ENCODE results near the gene VTA1. TPM values are rescaled to one million over a fixed set of nuclear protein-coding genes. Genes with fewer than 3 reads are reported as not detected.
"Not testable (repeated sequence)": the region's sequence is repeated elsewhere in the genome, so short reads cannot be mapped to it uniquely, and the experiment has no call there.

Gene VTA1
- total and polyA plus RNA-seq, 11 donors: 14.3 to 56.6 (median 41.0) TPM

GRCh38 chr6:142153196-142153595, 6.1 kb downstream of the VTA1 start:
- intact Hi-C loops (cut with DNase I): loop anchor here in 1 of 10 donors (5.0 kb wide), 1 partner anchor 34 kb away; no protein-coding TSS in a partner anchor
- Histone ChIP-seq H3K27ac (no peak overlapping the region), H3K4me1 (peaks cover 0 to 35% (median 13%) of the 10 kb centered on the region in 12 donors), H3K9me3 (no peaks in the 10 kb centered on the region), H3K36me3 (no peaks in the 10 kb centered on the region), H3K27me3 (no peaks in the 10 kb centered on the region), H3K4me3 (no peak overlapping the region)
- 42 to 91% (median 80%) methylated on average over 2 of the region's 2 CpGs for WGBS, 4 donors
- ATAC-seq: no peak
- TF ChIP-seq, protein P1, sequence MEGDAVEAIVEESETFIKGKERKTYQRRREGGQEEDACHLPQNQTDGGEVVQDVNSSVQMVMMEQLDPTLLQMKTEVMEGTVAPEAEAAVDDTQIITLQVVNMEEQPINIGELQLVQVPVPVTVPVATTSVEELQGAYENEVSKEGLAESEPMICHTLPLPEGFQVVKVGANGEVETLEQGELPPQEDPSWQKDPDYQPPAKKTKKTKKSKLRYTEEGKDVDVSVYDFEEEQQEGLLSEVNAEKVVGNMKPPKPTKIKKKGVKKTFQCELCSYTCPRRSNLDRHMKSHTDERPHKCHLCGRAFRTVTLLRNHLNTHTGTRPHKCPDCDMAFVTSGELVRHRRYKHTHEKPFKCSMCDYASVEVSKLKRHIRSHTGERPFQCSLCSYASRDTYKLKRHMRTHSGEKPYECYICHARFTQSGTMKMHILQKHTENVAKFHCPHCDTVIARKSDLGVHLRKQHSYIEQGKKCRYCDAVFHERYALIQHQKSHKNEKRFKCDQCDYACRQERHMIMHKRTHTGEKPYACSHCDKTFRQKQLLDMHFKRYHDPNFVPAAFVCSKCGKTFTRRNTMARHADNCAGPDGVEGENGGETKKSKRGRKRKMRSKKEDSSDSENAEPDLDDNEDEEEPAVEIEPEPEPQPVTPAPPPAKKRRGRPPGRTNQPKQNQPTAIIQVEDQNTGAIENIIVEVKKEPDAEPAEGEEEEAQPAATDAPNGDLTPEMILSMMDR (IDR thresholded peaks at IDR 0.05): no peak
- no peak for TF ChIP-seq POLR2A (IDR thresholded peaks at IDR 0.05)
- DNase-seq: no peak

DNA sequence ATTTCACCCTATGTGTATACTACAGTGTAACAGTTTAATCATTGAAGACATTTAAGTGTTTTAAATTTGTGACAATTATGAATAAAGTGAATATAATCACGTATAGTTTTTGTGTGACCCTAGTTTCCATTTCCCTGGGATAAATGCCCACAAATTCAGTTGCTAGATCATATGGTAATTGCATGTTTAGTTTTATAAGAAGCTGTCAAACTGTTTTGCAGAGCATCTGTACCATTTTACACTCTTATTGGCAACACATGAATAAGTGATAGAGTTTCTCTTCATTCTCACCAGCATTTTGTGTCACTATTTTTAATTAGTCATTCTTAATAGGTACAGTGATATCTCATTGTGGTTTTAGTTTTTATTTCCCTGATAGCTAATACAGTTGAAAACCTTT, 7.3 kb downstream of the VTA1 start:
- ATAC-seq (no peak), DNase-seq (no peak)
- intact Hi-C loops (cut with DNase I): loop anchor here in 1 of 10 donors (5.0 kb wide), 1 partner anchor 33 kb away; no protein-coding TSS in a partner anchor
- no peak overlapping the region for H3K4me3 ChIP-seq
- H3K27me3 ChIP-seq: no peaks in the 10 kb centered on the region
- WGBS, 4 donors: 74 to 82% (median 81%) methylated on average over 1 of the region's 1 CpG
- no peaks in the 10 kb centered on the region for H3K36me3 ChIP-seq
- no peak for TF ChIP-seq POLR2A (IDR thresholded peaks at IDR 0.05)
- TF ChIP-seq, protein P1 (IDR thresholded peaks at IDR 0.05): no peak
- H3K4me1 ChIP-seq: peaks cover 0 to 23% (median 2%) of the 10 kb centered on the region in 12 donors
- no peaks in the 10 kb centered on the region for H3K9me3 ChIP-seq
- no peak overlapping the region for H3K27ac ChIP-seq

- WGBS, 4 donors: 61 to 90% (median 81%) methylated on average over 3 of the region's 3 CpGs
- no peaks in the 10 kb centered on the region for H3K27me3 ChIP-seq
- no peak for TF ChIP-seq POLR2A (IDR thresholded peaks at IDR 0.05)
- TF ChIP-seq, protein P1 (IDR thresholded peaks at IDR 0.05): no peak
- DNase-seq: no peak
- peaks cover 0 to 20% (median 1%) of the 10 kb centered on the region in 12 donors for H3K4me1 ChIP-seq
- H3K27ac ChIP-seq: no peak overlapping the region
- H3K4me3 ChIP-seq: no peak overlapping the region
- ATAC-seq: no peak
- H3K36me3 ChIP-seq: no peaks in the 10 kb centered on the region
- intact Hi-C loops (cut with DNase I): loop anchor here in 4 of 10 donors (5.0 kb wide), 2 partner anchors 52 to 232 kb away; no protein-coding TSS in a partner anchor
- H3K9me3 ChIP-seq: no peaks in the 10 kb centered on the region
These were observed 8.0 kb downstream of the VTA1 start for GRCh38 chr6:142155091-142155490.

GRCh38 chr6:142155895-142156757, 9.1 kb downstream of the VTA1 start:
- ATAC-seq (peak in 1 of 4 donors; percentile 54), DNase-seq (no peak)
- H3K27ac ChIP-seq: no peak overlapping the region
- TF ChIP-seq, protein P1 (IDR thresholded peaks at IDR 0.05): peak; percentile 28 to 54 (median 44)
- TF ChIP-seq POLR2A (IDR thresholded peaks at IDR 0.05): no peak
- H3K9me3 ChIP-seq: no peaks in the 10 kb centered on the region
- WGBS, 4 donors: 38 to 46% (median 41%) methylated on average over 5 of the region's 5 CpGs
- no peaks in the 10 kb centered on the region for H3K36me3 ChIP-seq
- no peaks in the 10 kb centered on the region for H3K27me3 ChIP-seq
- peaks cover 0 to 24% (median 2%) of the 10 kb centered on the region in 12 donors for H3K4me1 ChIP-seq
- H3K4me3 ChIP-seq: no peak overlapping the region
- intact Hi-C loops (cut with DNase I): loop anchor here in 5 of 10 donors (2.0 to 5.0 kb wide), 4 partner anchors 51 to 233 kb away; no protein-coding TSS in a partner anchor

DNA sequence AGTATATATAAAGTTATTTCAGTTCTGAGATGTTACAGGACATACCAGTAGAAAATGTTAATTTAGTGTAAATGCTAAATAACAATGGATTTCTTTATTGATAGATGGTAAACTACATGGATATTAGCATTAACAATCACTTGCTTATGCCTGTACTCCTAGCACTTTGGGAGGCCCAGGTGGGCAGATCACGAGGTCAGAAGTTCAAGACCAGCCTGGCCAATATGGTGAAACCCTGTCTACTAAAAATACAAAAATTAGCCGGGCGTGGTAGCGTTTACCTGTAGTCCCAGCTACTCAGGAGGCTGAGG, 9.7 kb downstream of the VTA1 start:
- intact Hi-C loops (cut with DNase I): loop anchor here in 5 of 10 donors (2.0 to 5.0 kb wide), 4 partner anchors 50 to 232 kb away; no protein-coding TSS in a partner anchor
- not testable (repeated sequence) for H3K4me3 ChIP-seq, DNase-seq, H3K27me3 ChIP-seq, H3K36me3 ChIP-seq, ATAC-seq, H3K9me3 ChIP-seq, H3K27ac ChIP-seq
- peaks cover 0 to 20% (median 2%) of the 10 kb centered on the region in 12 donors for H3K4me1 ChIP-seq
- WGBS, 4 donors: 86 to 91% (median 90%) methylated on average over 4 of the region's 4 CpGs
